SIG-M5 (cell line): ENCODE data around the gene POLL.

Experiments used
- DNase-seq: peaks from one replicate; lab custom pipeline; 2025; lab: John Stamatoyannopoulos, UW

POLL gene

DNA sequence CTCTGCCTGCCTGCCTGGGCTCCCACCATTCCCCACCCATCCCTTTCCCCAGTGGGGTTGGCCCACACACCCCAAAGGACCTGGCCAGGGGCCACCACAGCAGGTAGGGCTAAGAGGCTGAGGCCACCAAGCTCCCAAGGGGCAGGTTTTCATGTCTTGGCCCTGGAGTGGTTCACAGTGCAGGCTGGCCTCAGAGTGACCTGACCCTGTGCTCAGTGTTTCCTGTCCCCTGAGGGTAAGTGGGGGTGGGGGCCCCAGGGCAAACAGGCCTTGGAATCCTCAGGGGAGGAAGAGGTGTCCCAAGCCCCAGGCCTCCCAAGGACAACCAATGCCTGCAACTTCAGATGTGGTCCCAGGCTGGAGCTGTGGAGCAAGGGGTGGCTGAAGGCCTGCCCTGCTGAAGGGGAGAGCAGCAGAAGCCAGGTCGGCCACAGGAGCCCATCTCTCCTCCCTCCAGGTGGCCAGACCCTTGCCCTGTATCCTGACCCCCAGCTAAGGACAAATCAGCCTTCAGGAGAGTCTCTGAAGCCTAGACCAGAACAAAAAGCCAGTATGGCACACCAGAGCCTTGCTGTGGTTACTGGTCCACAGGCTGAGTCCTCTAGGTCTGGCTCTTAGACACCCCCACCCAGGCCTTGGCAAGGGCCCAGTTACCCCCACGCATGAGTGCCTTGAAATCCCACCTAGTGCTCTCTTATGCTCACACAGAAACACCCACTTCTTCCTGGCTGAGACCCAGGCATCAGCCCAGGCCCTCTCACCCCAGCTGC, 27.6 kb downstream of the POLL start:
- no peak for DNase-seq

DNA sequence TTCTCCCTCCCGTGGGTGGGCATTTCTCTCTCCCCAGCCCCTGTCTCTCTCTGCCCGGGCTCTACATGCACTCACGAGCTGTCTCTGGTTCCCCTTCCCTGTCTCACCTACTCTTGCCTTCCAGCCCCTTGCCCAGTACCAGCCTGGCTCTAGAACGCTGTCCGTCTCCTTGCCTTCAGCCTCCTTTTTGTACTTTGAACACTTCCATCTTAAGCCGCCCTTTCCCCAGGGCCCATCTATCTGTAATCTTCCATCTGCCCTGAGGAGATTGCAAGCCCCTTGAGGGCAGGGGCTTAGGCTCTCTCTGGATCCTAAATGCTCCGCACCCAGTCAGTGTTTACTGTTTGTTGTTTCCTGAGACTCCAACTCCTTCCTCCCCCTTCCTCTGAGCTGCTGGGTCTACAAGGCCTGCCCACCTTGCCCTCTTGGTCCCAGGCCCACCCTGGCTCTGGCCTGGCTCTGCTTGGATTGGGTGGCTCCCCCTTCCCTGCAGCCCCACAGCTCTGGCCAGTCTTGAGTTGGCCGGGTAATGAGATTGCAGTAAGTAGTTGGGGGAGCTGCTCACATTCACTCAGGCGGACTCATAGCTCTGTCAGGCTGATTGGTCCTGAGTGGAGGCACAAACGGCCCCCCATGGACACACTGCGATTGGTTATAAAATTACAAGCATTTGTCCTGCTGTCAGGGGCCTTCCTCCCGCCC, 28.3 kb downstream of the POLL start:
- no peak for DNase-seq

DNA sequence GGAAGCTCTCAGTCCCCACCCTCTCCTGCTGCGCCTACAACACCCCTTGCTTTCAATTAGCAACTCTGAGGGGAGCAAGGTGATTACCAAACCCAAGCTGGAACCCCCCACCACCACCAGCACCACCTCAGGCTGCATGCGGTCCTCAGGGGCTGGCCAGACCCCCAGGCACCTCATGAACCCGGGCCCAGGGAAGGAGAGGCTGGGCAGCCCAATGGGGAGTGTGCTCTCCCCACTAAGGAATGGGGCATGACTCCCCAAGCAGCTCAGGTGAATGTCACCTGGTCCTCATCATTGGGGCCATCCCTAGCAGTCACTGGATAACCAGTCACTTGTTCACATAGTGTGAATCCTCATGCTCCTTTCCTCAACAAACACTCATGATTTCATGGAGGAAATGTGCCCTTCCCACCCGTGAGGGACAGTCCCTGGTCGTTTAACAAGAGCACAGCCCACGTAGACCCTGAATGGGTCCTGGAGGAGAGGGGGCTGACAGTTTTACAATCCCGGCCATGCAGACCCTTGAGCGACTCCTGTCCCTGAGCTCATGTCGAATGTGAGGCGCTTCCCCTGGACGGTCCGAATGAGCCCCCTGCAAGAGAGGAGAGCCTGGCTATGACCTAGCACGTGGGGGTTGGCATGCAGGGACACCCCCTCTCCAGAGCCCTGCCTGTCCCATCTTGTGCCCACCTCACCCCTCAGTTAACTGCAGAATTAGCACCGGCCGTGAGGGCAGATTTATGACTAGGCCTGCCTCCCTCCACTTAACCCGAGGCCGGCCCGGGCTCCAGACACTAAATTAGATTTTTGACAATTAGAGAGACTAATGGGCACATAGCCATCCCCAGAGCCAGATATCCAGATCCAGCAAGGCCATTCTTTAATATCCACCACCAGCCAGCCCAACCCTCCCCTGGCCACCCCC, 29.1 kb downstream of the POLL start:
- no peak for DNase-seq

DNA sequence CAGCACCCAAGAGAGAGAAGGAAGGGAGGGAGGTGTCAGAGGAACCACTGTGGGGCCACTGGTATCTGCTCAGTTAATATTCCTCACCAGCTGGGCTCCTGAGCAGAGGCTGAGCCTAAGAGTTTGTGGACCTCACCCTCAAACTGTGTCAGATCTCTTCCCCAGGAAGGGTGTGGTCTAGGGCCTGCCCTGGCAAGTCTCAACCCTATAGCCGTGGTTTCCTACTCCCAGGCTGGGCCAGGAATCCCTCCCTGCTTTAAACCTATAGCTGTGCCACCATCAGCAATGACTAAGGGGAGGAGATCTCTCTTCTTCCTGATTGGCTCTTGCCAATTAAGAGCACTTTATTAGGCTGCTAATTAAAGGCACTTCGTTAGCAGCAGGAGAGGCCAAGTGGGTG, 29.9 kb downstream of the POLL start:
- DNase-seq, result no peak

DNA sequence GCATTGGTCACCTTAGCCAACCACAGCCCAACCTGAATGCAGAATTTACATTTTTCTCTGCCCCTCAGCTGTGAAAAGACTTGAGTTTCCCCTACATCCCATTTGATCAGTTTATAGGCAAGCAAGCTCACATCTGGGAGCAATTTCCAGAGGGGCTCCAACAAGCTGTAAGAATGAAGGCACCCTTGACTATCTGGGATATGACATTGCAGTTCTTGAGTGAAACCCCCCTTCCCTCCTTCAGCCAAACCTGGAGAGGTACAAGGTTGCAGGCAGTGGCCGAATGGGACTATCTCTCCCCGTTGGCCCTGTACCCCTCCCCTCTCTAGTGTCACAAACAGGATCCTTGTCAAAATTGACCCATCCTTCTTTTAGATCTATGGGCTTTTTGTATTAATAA, 30.5 kb downstream of the POLL start:
- DNase-seq, result no peak

DNA sequence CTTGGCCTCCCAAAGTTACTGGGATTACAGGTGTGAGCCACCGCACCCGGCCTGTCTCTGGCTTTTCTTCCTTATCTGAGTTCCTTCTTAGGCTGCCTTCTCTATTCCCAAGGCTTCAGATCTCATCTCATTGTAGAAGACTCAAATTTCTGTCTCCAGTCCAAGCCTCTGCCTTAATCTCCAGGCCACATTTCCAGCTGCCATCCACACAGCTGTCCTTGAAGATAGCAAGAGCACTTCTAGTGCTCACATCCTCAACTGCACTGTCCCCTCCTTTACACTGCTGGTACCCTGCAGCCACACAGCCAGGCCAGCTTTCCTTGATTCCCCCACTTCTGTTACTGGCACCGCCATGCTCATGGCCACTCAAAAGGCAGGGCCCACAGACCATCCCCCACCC, 35.6 kb downstream of the POLL start:
- DNase-seq, result no peak

DNA sequence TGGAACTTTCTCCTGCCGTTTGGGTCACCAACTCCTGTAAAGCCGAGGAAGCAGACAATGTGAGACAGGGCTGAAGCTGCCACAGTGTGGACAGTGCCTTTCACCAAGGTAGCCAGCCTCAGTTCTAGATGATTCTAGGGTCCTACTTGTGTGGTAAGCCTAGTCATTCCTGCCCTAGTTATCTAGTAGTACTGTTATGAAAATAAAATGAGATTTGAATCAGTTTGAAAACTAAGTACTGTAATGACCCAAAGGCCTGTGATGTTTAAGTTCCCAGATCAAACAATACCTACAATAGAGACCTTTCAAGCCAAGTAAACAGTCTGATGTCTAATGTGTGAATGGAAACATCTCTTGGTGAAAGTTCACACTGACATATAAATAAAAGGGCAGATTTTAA, 37.1 kb downstream of the POLL start:
- DNase-seq, result no peak

DNA sequence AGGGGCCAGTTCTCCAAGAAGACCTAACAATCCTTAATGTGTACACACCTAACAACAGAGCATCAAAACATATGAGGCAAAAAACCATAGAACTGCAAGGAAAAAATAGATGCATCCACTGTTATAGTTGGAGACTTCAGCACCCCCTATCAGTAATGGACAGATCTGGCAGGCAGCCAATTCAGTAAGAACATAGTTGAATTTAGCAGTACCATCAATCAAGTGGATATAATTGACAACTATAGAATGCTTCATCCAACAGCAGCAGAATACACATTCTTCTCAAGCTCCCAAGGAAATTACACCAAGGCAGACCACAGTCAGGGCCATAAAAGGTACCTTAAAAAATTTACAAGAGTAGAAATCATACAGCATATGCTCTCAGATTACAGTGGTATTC, 42.2 kb downstream of the POLL start:
- DNase-seq, result no peak

DNA sequence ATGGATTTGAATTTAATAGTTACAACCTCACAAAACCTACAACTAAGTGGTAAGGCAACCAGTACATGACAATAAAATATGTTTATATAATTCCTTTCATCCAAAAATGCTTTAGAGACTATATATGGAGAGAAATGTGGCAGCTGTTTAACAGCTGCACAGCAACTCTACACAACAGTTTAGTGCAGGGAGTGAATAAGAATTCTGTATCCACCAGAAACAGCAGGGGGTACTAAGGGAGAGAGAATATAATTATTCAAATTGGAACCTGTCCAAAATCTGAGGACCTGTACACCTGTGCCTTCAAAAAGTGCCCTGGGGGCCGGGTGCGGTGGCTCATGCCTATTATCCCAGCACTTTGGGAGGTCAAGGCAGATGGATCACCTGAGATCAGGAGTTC, 49.6 kb downstream of the POLL start:
- no peak for DNase-seq

DNA sequence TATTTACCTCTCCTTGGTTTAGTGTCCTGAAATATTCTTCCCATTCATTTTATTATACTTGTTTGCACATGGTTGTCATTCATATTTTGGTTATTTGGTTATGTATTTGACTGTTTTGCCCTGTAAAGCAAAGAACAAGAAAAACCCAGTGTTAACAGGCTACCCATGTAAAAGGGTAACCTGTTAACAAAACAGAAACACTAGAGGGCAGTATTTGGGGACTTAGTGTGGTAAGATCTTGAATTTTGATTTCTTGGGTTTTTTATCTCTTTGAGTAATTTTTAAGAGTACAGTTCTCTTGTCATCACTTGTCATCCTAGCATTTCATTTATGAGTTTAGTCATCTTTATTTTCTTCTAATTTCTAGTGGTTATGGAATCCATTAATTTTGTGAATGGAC, 51.3 kb downstream of the POLL start:
- no peak for DNase-seq

DNA sequence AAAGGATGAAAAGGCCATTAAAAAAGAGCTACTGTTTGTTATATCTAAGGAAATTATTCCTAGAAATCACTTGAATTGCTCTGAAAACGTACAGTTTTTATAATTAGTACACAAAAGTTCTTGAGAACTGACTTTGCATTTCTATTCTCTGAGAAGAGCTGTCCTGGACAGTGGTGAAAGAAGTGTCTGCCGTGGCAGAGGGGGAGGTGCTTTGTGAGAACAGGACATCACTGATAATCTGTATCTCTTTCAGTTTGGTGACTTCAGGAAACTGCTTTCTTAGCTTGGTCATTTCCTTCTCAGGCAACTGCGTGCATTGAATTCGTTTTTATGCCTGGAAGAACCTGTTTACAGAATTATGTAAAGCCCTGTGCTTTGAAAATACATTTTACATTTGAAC, 52.1 kb downstream of the POLL start:
- DNase-seq, result no peak

DNA sequence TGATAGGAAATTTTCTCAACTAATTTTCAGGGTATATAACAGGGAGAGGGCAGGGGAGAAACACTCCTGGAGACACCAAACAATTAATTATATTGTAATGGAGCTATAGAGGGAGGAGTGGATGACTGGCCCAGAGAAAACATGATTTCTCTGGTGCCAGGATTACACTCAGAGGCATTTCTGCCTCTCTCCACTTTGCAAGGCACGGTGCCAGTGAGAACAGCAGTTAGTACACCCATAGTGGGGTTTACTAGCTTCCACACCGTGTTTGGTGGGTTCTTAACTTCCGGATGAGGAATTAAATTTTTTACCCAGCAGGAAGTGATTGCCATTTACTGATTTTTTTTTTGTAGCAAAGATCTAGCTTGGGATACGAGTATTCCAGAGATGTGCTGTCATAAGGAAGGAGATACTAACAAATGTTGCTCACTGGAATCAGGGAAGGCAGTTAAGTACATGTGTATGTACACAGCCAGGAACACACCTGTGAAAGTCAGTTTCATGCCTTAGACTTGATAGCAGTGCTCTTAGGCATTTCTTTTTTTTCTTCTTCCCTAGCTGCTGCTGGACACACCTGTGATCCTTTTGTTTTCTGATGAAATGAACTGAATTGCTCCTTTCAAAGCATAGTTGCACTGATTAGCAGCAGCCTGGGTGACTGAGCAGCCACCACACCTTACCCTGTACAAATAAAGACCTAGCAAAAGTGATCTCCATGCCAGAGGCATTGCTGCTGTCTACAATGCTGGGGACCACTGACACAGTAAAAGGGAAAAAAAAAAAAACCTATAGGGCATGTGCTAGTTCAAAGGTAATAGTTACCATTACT, 58.1 kb downstream of the POLL start:
- DNase-seq, result no peak

DNA sequence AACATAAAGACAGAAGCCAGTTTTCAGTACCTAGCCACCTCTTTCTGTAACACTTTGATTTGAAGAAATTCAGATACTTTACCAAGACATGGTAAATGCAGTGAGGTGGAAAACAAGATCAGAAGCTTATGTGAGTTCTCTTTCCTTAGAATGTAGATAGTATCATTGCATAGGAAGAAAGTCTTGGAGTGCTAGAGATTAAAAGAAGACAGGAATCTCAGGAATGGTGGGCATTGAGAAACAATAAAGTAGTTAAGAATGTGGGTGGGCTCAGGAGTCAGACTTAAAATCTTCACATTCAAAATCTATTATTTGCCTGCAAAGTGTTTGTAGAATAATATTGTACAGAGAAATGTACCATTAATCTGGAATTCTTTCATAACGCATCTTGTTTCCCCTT, 58.9 kb downstream of the POLL start:
- DNase-seq, result no peak
